Endothelial cell of umbilical vein (primary cell): Measurements from ENCODE around the gene ESYT2. TPM values are rescaled to one million over a fixed set of nuclear protein-coding genes. Genes with fewer than 3 reads are reported as not detected.
"Not testable (repeated sequence)": the region's sequence is repeated elsewhere in the genome, so short reads cannot be mapped to it uniquely, and the experiment has no call there.

Source experiments
- BruUV-seq: library from RNA; stranded (reverse); fragments of 400-500 nt; replicated peaks from 2 replicates; lab custom pipeline; 2021; lab: Mats Ljungman, UMichigan
- CTCF ChIA-PET: fragments of 300-600, 350-600 bp; sonication (Branson Sonifier 250); formaldehyde crosslinking; loops from one replicate; lab custom pipeline; 2021; ENCODE audit warnings: antibody characterized with exemption, inconsistent platforms; lab: Charles Lee
- POLR2A ChIA-PET: fragments of 300-600, 350-600 bp; sonication (Branson Sonifier 250); formaldehyde crosslinking; loops from one replicate; lab custom pipeline; 2021; ENCODE audit warnings: antibody characterized with exemption, inconsistent platforms; lab: Charles Lee
- DNase-seq: peaks from one replicate; pipeline ENCODE4 v3.0.0-alpha.2; 2011; ENCODE audit warnings: low read depth, low spot score
- FAIRE-seq: peaks from 2 replicates; lab custom pipeline; 2011; peaks lifted over from hg19 to GRCh38; lab: Jason Lieb, UNC
- H2AFZ ChIP-seq: 2 replicates; pipeline ENCODE4 v1.6.0; 2012; ENCODE audit warnings: low read depth, low read length, control low read depth, inconsistent platforms
- H3K27ac ChIP-seq: 2 replicates; pipeline ENCODE4 v1.5.1; 2011; ENCODE audit warnings: low read depth, mild to moderate bottlenecking, control low read depth, low read length, moderate library complexity; ENCODE audit not compliant: insufficient read depth
- H3K27me3 ChIP-seq, 2 experiments: 2 replicates each; pipeline versions ENCODE4 v1.6.0 to v1.6.1; 2011; ENCODE audit warnings: low read length in 2 of 2, mixed read lengths in 1 of 2; ENCODE audit not compliant: control insufficient read depth in 2 of 2, insufficient read depth in 2 of 2
- H3K36me3 ChIP-seq, 2 experiments: 2 replicates in 1 of 2; 3 replicates in 1 of 2; pipeline ENCODE4 v1.5.1; 2011; ENCODE audit warnings: low read length in 2 of 2, mild to moderate bottlenecking in 1 of 2, moderate library complexity in 1 of 2; ENCODE audit not compliant: control insufficient read depth in 2 of 2, insufficient read depth in 2 of 2; ENCODE audit errors: extremely low read depth in 1 of 2
- H3K4me1 ChIP-seq: 3 replicates; pipeline ENCODE4 v1.5.1; 2011; ENCODE audit warnings: mild to moderate bottlenecking, low read length; ENCODE audit not compliant: control insufficient read depth, insufficient read depth; ENCODE audit errors: extremely low read depth
- H3K4me2 ChIP-seq: 2 replicates; pipeline ENCODE4 v1.6.1; 2011; ENCODE audit warnings: low read length, control low read depth, mixed read lengths; ENCODE audit not compliant: insufficient read depth
- H3K4me3 ChIP-seq, 3 experiments: fragments of 200-600 bp in 1 of 3; sonication (generic), shearing (Covaris generic) in 1 of 3; replicated peaks in 1 of 3; 2 replicates each; pipeline ENCODE4 v1.5.1; 2011 to 2016; ENCODE audit warnings: control low read depth in 3 of 3, low read length in 3 of 3, mild to moderate bottlenecking in 2 of 3, inconsistent platforms in 1 of 3, low read depth in 1 of 3, moderate library complexity in 1 of 3; ENCODE audit not compliant: insufficient read depth in 1 of 3
- H3K79me2 ChIP-seq: 2 replicates; pipeline ENCODE4 v1.6.0; 2012; ENCODE audit warnings: low read length, inconsistent platforms; ENCODE audit not compliant: control insufficient read depth, insufficient read depth
- H3K9ac ChIP-seq: replicated peaks from 2 replicates; pipeline ENCODE3; 2011; ENCODE audit warnings: low read length, control low read depth; ENCODE audit not compliant: insufficient read depth; ENCODE audit errors: extremely low read depth
- H3K9me1 ChIP-seq: replicated peaks from 3 replicates; pipeline ENCODE4 v1.6.0; 2011; ENCODE audit warnings: mild to moderate bottlenecking, low read length; ENCODE audit not compliant: control insufficient read depth, insufficient read depth; ENCODE audit errors: extremely low read depth
- H3K9me3 ChIP-seq: replicated peaks from 2 replicates; pipeline ENCODE4 v1.5.1; 2012; ENCODE audit warnings: low read length, inconsistent platforms; ENCODE audit not compliant: control insufficient read depth, insufficient read depth
- H4K20me1 ChIP-seq: replicated peaks from 2 replicates; pipeline ENCODE3; 2011; ENCODE audit warnings: mild to moderate bottlenecking, low read length; ENCODE audit not compliant: control insufficient read depth, insufficient read depth; ENCODE audit errors: extremely low read depth
- EZH2 ChIP-seq: IDR thresholded peaks from 2 replicates; pipeline ENCODE4 v1.6.1; 2012; ENCODE audit warnings: borderline replicate concordance, low read depth, mild to moderate bottlenecking, moderate library complexity, low read length, inconsistent platforms; ENCODE audit not compliant: severe bottlenecking
- FOS ChIP-seq: IDR thresholded peaks from 2 replicates; pipeline ENCODE4 v1.6.1; 2011; ENCODE audit warnings: mild to moderate bottlenecking, low read length, moderate library complexity, borderline replicate concordance; ENCODE audit not compliant: insufficient read depth
- GATA2 ChIP-seq: IDR thresholded peaks from 2 replicates; pipeline ENCODE4 v1.7.0; 2011; ENCODE audit warnings: low read depth, mild to moderate bottlenecking, moderate library complexity, mixed read lengths, low read length; ENCODE audit not compliant: insufficient read length, insufficient read depth
- JUN ChIP-seq: IDR thresholded peaks from 2 replicates; pipeline ENCODE4 v1.6.1; 2011; ENCODE audit warnings: borderline replicate concordance, low read depth; ENCODE audit not compliant: insufficient read length, insufficient read depth
- MYC ChIP-seq: IDR thresholded peaks from one replicate; pipeline ENCODE4 v1.6.1; 2011; ENCODE audit warnings: mild to moderate bottlenecking, low read depth, low read length
- POLR2A ChIP-seq: IDR thresholded peaks from 2 replicates; pipeline ENCODE4 v1.6.1; 2012; ENCODE audit warnings: low read depth, mild to moderate bottlenecking, control low read depth, low read length
- POLR2AphosphoS5 ChIP-seq: IDR thresholded peaks from 2 replicates; pipeline ENCODE4 v1.6.1; 2012; ENCODE audit warnings: low read depth, mild to moderate bottlenecking, control low read depth, low read length, moderate library complexity; ENCODE audit not compliant: insufficient read depth
- dilution Hi-C: fragments of 300-500 bp; cut with MboI; formaldehyde crosslinking; loops from one replicate; pipeline ENCODE4 v1.15.0; 2019; ENCODE audit warnings: low sequenced_read_pairs; ENCODE audit not compliant: extremely low pct_ligation_motif_present
- intact Hi-C: fragments of 100-400 bp; cut with micrococcal nuclease; formaldehyde crosslinking; loops from one replicate; pipeline ENCODE4 v1.10.0; 2022
- polyA plus RNA-seq, 4 experiments: library from polyadenylated mRNA; depleted of rRNA in 3 of 4; stranded (reverse) in 3 of 4; unstranded in 1 of 4; fragments of >200 nt; gene quantifications; 2 replicates each; pipeline versions ENCODE4 v1.2.1 to v1.2.3, GENCODE V29; 2011 to 2012; ENCODE audit warnings: missing spikeins in 1 of 4
- total RNA-seq: library from RNA; stranded (reverse); gene quantifications from 2 replicates; pipeline ENCODE4 v1.2.3, GENCODE V29; 2021
- TF ChIP-seq, protein P1 (sequence below): IDR thresholded peaks from 2 replicates; pipeline ENCODE4 v1.6.1; 2011; ENCODE audit not compliant: insufficient read depth, insufficient read length
- TF ChIP-seq, protein P2 (sequence below), 2 donors: IDR thresholded peaks; 1 replicate in 1 of 2; 2 replicates in 1 of 2; pipeline ENCODE4 v1.5.1; 2011; ENCODE audit warnings: low read length in 2 of 2, mild to moderate bottlenecking in 2 of 2, moderate library complexity in 2 of 2, control low read depth in 1 of 2, inconsistent platforms in 1 of 2, low read depth in 1 of 2; ENCODE audit not compliant: insufficient read depth in 1 of 2; ENCODE audit errors: extremely low read depth in 1 of 2

Gene ESYT2
- total and polyA plus RNA-seq, 2 donors (not counting 3 experiments of a cell fraction or from before 2014, with no cell fraction given): 18.8 to 46.6 TPM

DNA sequence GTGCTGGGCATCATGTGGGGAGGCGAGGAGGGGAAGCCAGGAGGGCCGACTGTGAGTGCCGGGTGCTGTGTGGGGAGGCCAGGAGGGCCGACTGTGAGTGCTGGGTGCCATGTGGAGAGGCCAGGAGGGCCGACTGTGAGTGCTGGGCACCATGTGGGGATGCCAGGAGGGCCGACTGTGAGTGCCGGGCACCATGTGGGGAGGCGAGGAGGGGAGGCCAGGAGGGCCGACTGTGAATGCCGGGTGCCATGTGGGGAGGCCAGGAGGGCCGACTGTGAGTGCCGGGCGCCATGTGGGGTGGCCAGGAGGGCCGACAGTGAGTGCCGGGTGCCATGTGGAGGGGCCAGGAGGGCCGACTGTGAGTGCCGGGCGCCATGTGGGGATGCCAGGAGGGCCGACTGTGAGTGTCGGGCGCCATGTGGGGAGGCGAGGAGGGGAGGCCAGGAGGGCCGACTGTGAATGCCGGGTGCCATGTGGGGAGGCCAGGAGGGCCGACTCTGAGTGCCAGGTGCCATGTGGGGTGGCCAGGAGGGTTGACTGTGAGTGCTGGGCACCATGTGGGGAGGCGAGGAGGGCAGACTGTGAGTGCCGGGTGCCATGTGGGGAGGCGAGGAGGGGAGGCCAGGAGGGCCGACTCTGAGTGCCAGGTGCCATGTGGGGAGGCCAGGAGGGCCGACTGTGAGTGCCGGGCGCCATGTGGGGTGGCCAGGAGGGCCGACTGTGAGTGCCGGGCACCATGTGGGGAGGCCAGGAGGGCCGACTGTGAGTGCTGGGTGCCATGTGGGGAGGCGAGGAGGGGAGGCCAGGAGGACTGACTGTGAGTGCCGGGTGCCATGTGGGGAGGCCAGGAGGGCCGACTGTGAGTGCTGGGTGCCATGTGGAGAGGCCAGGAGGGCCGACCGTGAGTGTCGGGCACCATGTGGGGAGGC is 49.1 kb upstream of the ESYT2 start:
- H4K20me1 ChIP-seq, H3K27ac ChIP-seq, H3K9me1 ChIP-seq, intact Hi-C loops, H2AFZ ChIP-seq, H3K4me3 ChIP-seq, BruUV-seq, POLR2A ChIA-PET, CTCF ChIA-PET, DNase-seq, H3K79me2 ChIP-seq, H3K27me3 ChIP-seq, H3K4me2 ChIP-seq, H3K9ac ChIP-seq, H3K4me1 ChIP-seq, H3K9me3 ChIP-seq, H3K36me3 ChIP-seq, dilution Hi-C loops, FAIRE-seq: not testable (repeated sequence)

DNA sequence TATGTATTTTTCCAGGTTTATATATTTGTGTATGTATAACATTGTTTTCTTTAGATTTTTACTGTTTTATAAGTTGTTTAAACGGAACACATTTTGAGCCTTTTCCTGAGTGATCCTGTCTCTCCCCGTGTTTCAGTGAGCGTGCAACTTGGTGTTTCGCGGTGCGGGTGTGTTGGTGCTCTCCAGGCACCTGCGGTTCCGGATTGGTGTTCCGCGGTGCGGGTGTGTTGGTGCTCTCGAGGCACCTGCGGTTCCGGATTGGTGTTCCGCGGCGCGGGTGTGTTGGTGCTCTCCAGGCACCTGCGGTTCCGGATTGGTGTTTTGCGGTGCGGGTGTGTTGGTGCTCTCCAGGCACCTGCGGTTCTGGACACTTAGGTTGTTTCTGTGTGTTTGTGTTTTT is 47.7 kb upstream of the ESYT2 start:
- Histone ChIP-seq H3K4me1 (no peaks in the 10 kb centered on the region), H3K9me3 (no peaks in the 10 kb centered on the region), H3K9me1 (no peaks in the 10 kb centered on the region), H3K4me3 (no peak overlapping the region), H3K27ac (no peak overlapping the region), H3K36me3 (peaks cover 0 to 7% of the 10 kb centered on the region in 2 experiments), H2AFZ (no peak overlapping the region), H3K4me2 (no peak overlapping the region), H3K9ac (no peak overlapping the region), H4K20me1 (no peaks in the 10 kb centered on the region), H3K27me3 (no peaks in the 10 kb centered on the region), H3K79me2 (no peaks in the 10 kb centered on the region)
- dilution Hi-C loops (no loop called here), intact Hi-C loops (no loop called here)
- DNase-seq (no peak), FAIRE-seq (no peak)
- BruUV-seq: no TSS peak
- CTCF ChIA-PET: no interaction called here
- TF ChIP-seq GATA2 (no peak), POLR2AphosphoS5 (no peak), POLR2A (no peak), JUN (no peak), FOS (no peak), EZH2 (no peak), MYC (no peak)
- TF ChIP-seq, protein P1, sequence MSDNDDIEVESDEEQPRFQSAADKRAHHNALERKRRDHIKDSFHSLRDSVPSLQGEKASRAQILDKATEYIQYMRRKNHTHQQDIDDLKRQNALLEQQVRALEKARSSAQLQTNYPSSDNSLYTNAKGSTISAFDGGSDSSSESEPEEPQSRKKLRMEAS: no peak
- TF ChIP-seq, protein P2, sequence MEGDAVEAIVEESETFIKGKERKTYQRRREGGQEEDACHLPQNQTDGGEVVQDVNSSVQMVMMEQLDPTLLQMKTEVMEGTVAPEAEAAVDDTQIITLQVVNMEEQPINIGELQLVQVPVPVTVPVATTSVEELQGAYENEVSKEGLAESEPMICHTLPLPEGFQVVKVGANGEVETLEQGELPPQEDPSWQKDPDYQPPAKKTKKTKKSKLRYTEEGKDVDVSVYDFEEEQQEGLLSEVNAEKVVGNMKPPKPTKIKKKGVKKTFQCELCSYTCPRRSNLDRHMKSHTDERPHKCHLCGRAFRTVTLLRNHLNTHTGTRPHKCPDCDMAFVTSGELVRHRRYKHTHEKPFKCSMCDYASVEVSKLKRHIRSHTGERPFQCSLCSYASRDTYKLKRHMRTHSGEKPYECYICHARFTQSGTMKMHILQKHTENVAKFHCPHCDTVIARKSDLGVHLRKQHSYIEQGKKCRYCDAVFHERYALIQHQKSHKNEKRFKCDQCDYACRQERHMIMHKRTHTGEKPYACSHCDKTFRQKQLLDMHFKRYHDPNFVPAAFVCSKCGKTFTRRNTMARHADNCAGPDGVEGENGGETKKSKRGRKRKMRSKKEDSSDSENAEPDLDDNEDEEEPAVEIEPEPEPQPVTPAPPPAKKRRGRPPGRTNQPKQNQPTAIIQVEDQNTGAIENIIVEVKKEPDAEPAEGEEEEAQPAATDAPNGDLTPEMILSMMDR (IDR thresholded peaks at IDR 0.05; ENCODE audit: extremely low read depth in 1 of 2, insufficient read depth in 1 of 2, low read depth in 1 of 2, low read length in 2 of 2): no peak
- POLR2A ChIA-PET: no interaction called here
